H7 (cell line): Measurements from ENCODE around the gene TMEM51. TPM values are rescaled to one million over a fixed set of nuclear protein-coding genes. Genes with fewer than 3 reads are reported as not detected.

Source experiments
- DNase-seq: peaks from one replicate; pipeline ENCODE4 v3.0.0; 2012
- H3K27me3 ChIP-seq: 2 replicates; pipeline ENCODE4 v1.6.0; 2011; ENCODE audit warnings: mild to moderate bottlenecking, low read length; ENCODE audit not compliant: control insufficient read depth, insufficient read depth
- H3K36me3 ChIP-seq: replicated peaks from 2 replicates; pipeline ENCODE4 v1.5.1; 2011; ENCODE audit warnings: low read length; ENCODE audit not compliant: control insufficient read depth, insufficient read depth
- H3K4me3 ChIP-seq: 2 replicates; pipeline ENCODE4 v1.5.1; 2011; ENCODE audit warnings: low read depth, mild to moderate bottlenecking, control low read depth, low read length, moderate library complexity; ENCODE audit not compliant: insufficient read depth
- total RNA-seq: library from RNA; depleted of rRNA; stranded (reverse); fragments of >200 nt; shearing (Covaris generic); gene quantifications from 2 replicates; pipeline ENCODE4 v1.2.3, GENCODE V29; 2014

The TMEM51 gene
- total RNA-seq, 1 experiment from 2014 or later = 11.9 TPM

- H3K27me3 ChIP-seq = peaks cover 37% of the 10 kb centered on the region
- H3K4me3 ChIP-seq = peak overlapping the region; percentile 85
- no peaks in the 10 kb centered on the region for H3K36me3 ChIP-seq
- DNase-seq = no peak
Measured at GRCh38 chr1:15155191-15155590, 1.6 kb downstream of the TMEM51 start.

- no peak for DNase-seq
- Histone ChIP-seq H3K4me3 (no peak overlapping the region), H3K27me3 (peaks cover 32% of the 10 kb centered on the region), H3K36me3 (no peaks in the 10 kb centered on the region)
Measured at GRCh38 chr1:15155888-15156741, 2.6 kb downstream of the TMEM51 start.

GRCh38 chr1:15156807-15157380, 3.3 kb downstream of the TMEM51 start:
- Histone ChIP-seq H3K4me3 (no peak overlapping the region), H3K27me3 (peaks cover 25% of the 10 kb centered on the region), H3K36me3 (no peaks in the 10 kb centered on the region)
- DNase-seq = peak; percentile 59

GRCh38 chr1:15157524-15158399, 4.2 kb downstream of the TMEM51 start:
- DNase-seq = no peak
- no peak overlapping the region for H3K4me3 ChIP-seq
- H3K36me3 ChIP-seq = no peaks in the 10 kb centered on the region
- H3K27me3 ChIP-seq = peaks cover 18% of the 10 kb centered on the region

- DNase-seq = no peak
- Histone ChIP-seq H3K4me3 (no peak overlapping the region), H3K27me3 (peaks cover 13% of the 10 kb centered on the region), H3K36me3 (no peaks in the 10 kb centered on the region)
Measured at GRCh38 chr1:15158506-15159165, 5.1 kb downstream of the TMEM51 start.

GRCh38 chr1:15159166-15159555, 5.6 kb downstream of the TMEM51 start:
- Histone ChIP-seq H3K4me3 (no peak overlapping the region), H3K36me3 (no peaks in the 10 kb centered on the region), H3K27me3 (peaks cover 9% of the 10 kb centered on the region)
- DNase-seq = no peak

- Histone ChIP-seq H3K36me3 (no peaks in the 10 kb centered on the region), H3K4me3 (no peak overlapping the region), H3K27me3 (no peaks in the 10 kb centered on the region)
- no peak for DNase-seq
Measured at GRCh38 chr1:15160626-15161025, 7.1 kb downstream of the TMEM51 start.

GRCh38 chr1:15167386-15167785, 13.8 kb downstream of the TMEM51 start:
- Histone ChIP-seq H3K4me3 (no peak overlapping the region), H3K27me3 (no peaks in the 10 kb centered on the region), H3K36me3 (no peaks in the 10 kb centered on the region)
- DNase-seq = no peak

- Histone ChIP-seq H3K27me3 (no peaks in the 10 kb centered on the region), H3K36me3 (no peaks in the 10 kb centered on the region), H3K4me3 (no peak overlapping the region)
- no peak for DNase-seq
Measured at GRCh38 chr1:15168479-15168878, 14.9 kb downstream of the TMEM51 start.

GRCh38 chr1:15170071-15170470, 16.5 kb downstream of the TMEM51 start:
- Histone ChIP-seq H3K27me3 (no peaks in the 10 kb centered on the region), H3K36me3 (no peaks in the 10 kb centered on the region), H3K4me3 (no peak overlapping the region)
- DNase-seq = no peak

GRCh38 chr1:15171271-15171908, 17.8 kb downstream of the TMEM51 start:
- no peaks in the 10 kb centered on the region for H3K27me3 ChIP-seq
- H3K4me3 ChIP-seq = no peak overlapping the region
- no peaks in the 10 kb centered on the region for H3K36me3 ChIP-seq
- peak; percentile 57 for DNase-seq

GRCh38 chr1:15172405-15173259, 19.1 kb downstream of the TMEM51 start:
- Histone ChIP-seq H3K27me3 (no peaks in the 10 kb centered on the region), H3K36me3 (no peaks in the 10 kb centered on the region), H3K4me3 (no peak overlapping the region)
- no peak for DNase-seq

GRCh38 chr1:15173863-15174614, 20.5 kb downstream of the TMEM51 start:
- no peak for DNase-seq
- no peaks in the 10 kb centered on the region for H3K36me3 ChIP-seq
- no peaks in the 10 kb centered on the region for H3K27me3 ChIP-seq
- H3K4me3 ChIP-seq = no peak overlapping the region
